Suprapubic skin (tissue), 4 donors: ENCODE measurements around the gene SEPTIN5.

Experiments
- CTCF ChIP-seq, 2 donors: fragments of 200-600 bp in 1 of 2; fragments of 450-650 bp in 1 of 2; sonication (generic) in 1 of 2; IDR thresholded peaks; one replicate each; pipeline ENCODE4 v1.5.1; 2016 to 2019; ENCODE audit warnings: antibody characterized with exemption in 2 of 2, mild to moderate bottlenecking in 1 of 2, moderate library complexity in 1 of 2
- EP300 ChIP-seq: sonication (generic); formaldehyde crosslinking; IDR thresholded peaks from one replicate; pipeline ENCODE4 v1.6.1; 2017; ENCODE audit warnings: antibody characterized with exemption
- POLR2A ChIP-seq, 2 donors: fragments of 450-650 bp; IDR thresholded peaks; one replicate each; pipeline ENCODE4 v1.6.1; 2017; ENCODE audit warnings: antibody characterized with exemption in 2 of 2, mild to moderate bottlenecking in 2 of 2, moderate library complexity in 2 of 2
- POLR2AphosphoS5 ChIP-seq, 3 donors: sonication (generic); formaldehyde crosslinking; IDR thresholded peaks; one replicate each; pipeline ENCODE4 v1.6.1; 2017; ENCODE audit warnings: antibody characterized with exemption in 3 of 3

- TF ChIP-seq CTCF (IDR thresholded peaks at IDR 0.05) (no peak), POLR2A (IDR thresholded peaks at IDR 0.05) (no peak), POLR2AphosphoS5 (IDR thresholded peaks at IDR 0.05) (no peak), EP300 (no peak)
Observed at GRCh38 chr22:19762568-19763457, 48.5 kb downstream of the SEPTIN5 start.
